Trophoblast cell (in vitro differentiated cells and primary cell): Measurements from ENCODE around the gene MYLK.

Source experiments
- DNase-seq, 2 donors: peaks; one replicate each; pipeline ENCODE4 v3.0.0-alpha.2; 2016
- H2AFZ ChIP-seq: 2 replicates; pipeline ENCODE4 v1.6.1; 2013; ENCODE audit warnings: low read length, moderate library complexity, mild to moderate bottlenecking; ENCODE audit not compliant: insufficient read depth, poor library complexity
- H2AK5ac ChIP-seq: 2 replicates; pipeline ENCODE4 v1.6.1; 2013; ENCODE audit warnings: mild to moderate bottlenecking, low read length
- H2BK120ac ChIP-seq: 2 replicates; pipeline ENCODE4 v1.6.1; 2013; ENCODE audit warnings: low read length, mild to moderate bottlenecking, moderate library complexity; ENCODE audit not compliant: insufficient read depth, poor library complexity
- H2BK12ac ChIP-seq: 2 replicates; pipeline ENCODE4 v1.6.1; 2013; ENCODE audit warnings: mild to moderate bottlenecking, low read length, moderate library complexity
- H2BK5ac ChIP-seq: 2 replicates; pipeline ENCODE4 v1.6.1; 2013; ENCODE audit warnings: low read length, low read depth, moderate library complexity, mild to moderate bottlenecking; ENCODE audit not compliant: poor library complexity
- H3K14ac ChIP-seq: 2 replicates; pipeline ENCODE4 v1.6.1; 2013; ENCODE audit warnings: mild to moderate bottlenecking, low read length
- H3K18ac ChIP-seq: 2 replicates; pipeline ENCODE4 v1.6.1; 2013; ENCODE audit warnings: mild to moderate bottlenecking, low read length
- H3K23ac ChIP-seq: 2 replicates; pipeline ENCODE4 v1.6.1; 2013; ENCODE audit warnings: low read length
- H3K27ac ChIP-seq: 2 replicates; pipeline ENCODE4 v1.5.1; 2013; ENCODE audit warnings: low read depth, mild to moderate bottlenecking, inconsistent platforms, low read length, moderate library complexity
- H3K27me3 ChIP-seq: 2 replicates; pipeline ENCODE4 v1.6.1; 2013; ENCODE audit warnings: inconsistent platforms, mild to moderate bottlenecking, low read length, moderate library complexity; ENCODE audit not compliant: insufficient read depth
- H3K36me3 ChIP-seq, 2 experiments: 1 replicate in 1 of 2; 2 replicates in 1 of 2; pipeline ENCODE4 v1.6.1; 2013; ENCODE audit warnings: low read length in 2 of 2, mild to moderate bottlenecking in 2 of 2, moderate library complexity in 1 of 2; ENCODE audit not compliant: insufficient read depth in 2 of 2, control insufficient read depth in 1 of 2
- H3K4ac ChIP-seq: 2 replicates; pipeline ENCODE4 v1.6.1; 2013; ENCODE audit warnings: low read depth, mild to moderate bottlenecking, low read length, moderate library complexity
- H3K4me1 ChIP-seq, 2 experiments: 1 replicate in 1 of 2; 2 replicates in 1 of 2; pipeline ENCODE4 v1.6.1; 2013; ENCODE audit warnings: low read length in 2 of 2, mild to moderate bottlenecking in 2 of 2, moderate library complexity in 1 of 2; ENCODE audit not compliant: insufficient read depth in 2 of 2, control insufficient read depth in 1 of 2
- H3K4me2 ChIP-seq: 2 replicates; pipeline ENCODE4 v1.6.1; 2013; ENCODE audit warnings: inconsistent platforms, mild to moderate bottlenecking, low read length, moderate library complexity
- H3K4me3 ChIP-seq: 2 replicates; pipeline ENCODE4 v1.5.1; 2013; ENCODE audit warnings: mild to moderate bottlenecking, low read depth, low read length, inconsistent platforms
- H3K79me1 ChIP-seq: one replicate; pipeline ENCODE4 v1.6.1; 2013; ENCODE audit warnings: low read length
- H3K79me2 ChIP-seq: 2 replicates; pipeline ENCODE4 v1.6.1; 2013; ENCODE audit warnings: low read length, mild to moderate bottlenecking; ENCODE audit not compliant: control insufficient read depth, insufficient read depth, poor library complexity
- H3K9ac ChIP-seq: 2 replicates; pipeline ENCODE4 v1.6.1; 2013; ENCODE audit warnings: mild to moderate bottlenecking, low read length
- H3K9me3 ChIP-seq: 2 replicates; pipeline ENCODE4 v1.6.1; 2013; ENCODE audit warnings: low read depth, mild to moderate bottlenecking, control low read depth, inconsistent platforms, low read length; ENCODE audit not compliant: insufficient read depth
- H4K12ac ChIP-seq: 2 replicates; pipeline ENCODE4 v1.6.1; 2013; ENCODE audit warnings: low read depth, mild to moderate bottlenecking, low read length, moderate library complexity
- H4K8ac ChIP-seq: 2 replicates; pipeline ENCODE4 v1.6.1; 2013; ENCODE audit warnings: low read depth, mild to moderate bottlenecking, low read length, moderate library complexity
- H4K91ac ChIP-seq: one replicate; pipeline ENCODE4 v1.6.1; 2013; ENCODE audit warnings: low read depth, mild to moderate bottlenecking, low read length, moderate library complexity
- WGBS: extraction: QIAGEN DNeasy Blood & Tissue Kit; methylation state at CpG from one replicate; pipeline ENCODE4 v1.1.7; 2013; ENCODE audit warnings: missing lambda C conversion rate; ENCODE audit not compliant: insufficient read length, insufficient coverage; ENCODE audit errors: extremely low coverage; 5-methylcytosine and 5-hydroxymethylcytosine counted together

The MYLK gene

DNA sequence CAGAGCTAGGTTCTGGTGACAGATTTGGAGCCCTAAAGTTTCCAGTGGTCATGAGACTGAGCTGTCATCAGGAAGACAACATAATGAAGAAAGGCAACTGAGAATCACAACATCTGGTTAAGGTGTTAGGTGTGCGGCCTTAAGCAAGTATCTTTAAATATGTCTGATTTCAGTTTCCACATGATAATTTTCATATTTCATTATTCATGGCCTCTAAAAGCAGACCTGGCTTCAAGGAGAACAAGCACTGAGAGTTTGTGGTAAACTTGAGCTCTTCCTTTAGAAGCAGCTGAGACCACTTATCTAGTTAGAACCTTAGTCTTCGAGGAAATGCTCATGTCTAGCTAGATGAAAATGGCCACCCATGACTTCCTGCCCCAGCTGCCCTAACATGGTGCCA lies 25.7 kb upstream of the MYLK start:
- H2BK5ac ChIP-seq: no peak overlapping the region
- H3K18ac ChIP-seq: no peak overlapping the region
- no peak overlapping the region for H4K12ac ChIP-seq
- DNase-seq: no peak
- no peak overlapping the region for H3K4me3 ChIP-seq
- H3K27ac ChIP-seq: no peak overlapping the region
- no peak overlapping the region for H4K8ac ChIP-seq
- no peak overlapping the region for H4K91ac ChIP-seq
- H2BK12ac ChIP-seq: no peak overlapping the region
- H2AK5ac ChIP-seq: no peak overlapping the region
- no peaks in the 10 kb centered on the region for H3K27me3 ChIP-seq
- H3K14ac ChIP-seq: no peak overlapping the region
- H3K79me2 ChIP-seq: no peaks in the 10 kb centered on the region
- no peak overlapping the region for H3K9ac ChIP-seq
- peaks cover 0 to 2% of the 10 kb centered on the region in 2 experiments for H3K36me3 ChIP-seq
- WGBS: no CpG with 5 or more reads among the region's 2 CpGs
- H2BK120ac ChIP-seq: no peak overlapping the region
- no peaks in the 10 kb centered on the region for H3K79me1 ChIP-seq
- H3K9me3 ChIP-seq: no peaks in the 10 kb centered on the region
- no peak overlapping the region for H3K4ac ChIP-seq
- no peak overlapping the region for H3K4me2 ChIP-seq
- no peaks in the 10 kb centered on the region for H3K4me1 ChIP-seq
- no peak overlapping the region for H3K23ac ChIP-seq
- H2AFZ ChIP-seq: no peak overlapping the region

DNA sequence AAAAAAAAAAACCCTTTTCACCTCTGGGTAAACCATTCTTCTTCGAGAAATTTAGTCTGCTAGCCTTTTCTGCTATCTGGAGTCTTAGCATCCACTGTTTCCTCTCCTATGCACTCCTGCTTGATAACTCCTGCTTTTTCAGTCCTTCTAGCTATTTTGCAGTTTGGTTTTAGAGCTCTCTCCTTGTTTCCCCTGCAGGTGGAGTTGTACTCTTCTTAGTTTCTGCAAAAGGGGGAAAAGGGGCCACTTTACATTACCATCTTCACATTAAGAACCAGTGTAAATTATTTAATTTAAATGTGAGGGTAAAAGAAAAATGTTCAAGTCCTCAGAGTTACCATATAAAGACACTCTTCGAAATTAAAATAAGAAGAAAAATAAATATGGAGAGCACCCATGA lies 23.6 kb upstream of the MYLK start:
- no peak overlapping the region for H4K91ac ChIP-seq
- H4K12ac ChIP-seq: no peak overlapping the region
- H2BK5ac ChIP-seq: no peak overlapping the region
- no peak for DNase-seq
- no peak overlapping the region for H3K18ac ChIP-seq
- H3K4me2 ChIP-seq: no peak overlapping the region
- H3K4me3 ChIP-seq: no peak overlapping the region
- H3K27me3 ChIP-seq: no peaks in the 10 kb centered on the region
- WGBS: no CpG with 5 or more reads among the region's 2 CpGs
- no peak overlapping the region for H2BK120ac ChIP-seq
- H3K79me2 ChIP-seq: no peaks in the 10 kb centered on the region
- no peaks in the 10 kb centered on the region for H3K36me3 ChIP-seq
- H3K9ac ChIP-seq: no peak overlapping the region
- H3K79me1 ChIP-seq: no peaks in the 10 kb centered on the region
- no peak overlapping the region for H4K8ac ChIP-seq
- no peak overlapping the region for H3K14ac ChIP-seq
- H3K4me1 ChIP-seq: no peaks in the 10 kb centered on the region
- H2AFZ ChIP-seq: no peak overlapping the region
- H3K9me3 ChIP-seq: no peaks in the 10 kb centered on the region
- no peak overlapping the region for H2AK5ac ChIP-seq
- H3K27ac ChIP-seq: no peak overlapping the region
- no peak overlapping the region for H3K23ac ChIP-seq
- H2BK12ac ChIP-seq: no peak overlapping the region
- H3K4ac ChIP-seq: no peak overlapping the region

DNA sequence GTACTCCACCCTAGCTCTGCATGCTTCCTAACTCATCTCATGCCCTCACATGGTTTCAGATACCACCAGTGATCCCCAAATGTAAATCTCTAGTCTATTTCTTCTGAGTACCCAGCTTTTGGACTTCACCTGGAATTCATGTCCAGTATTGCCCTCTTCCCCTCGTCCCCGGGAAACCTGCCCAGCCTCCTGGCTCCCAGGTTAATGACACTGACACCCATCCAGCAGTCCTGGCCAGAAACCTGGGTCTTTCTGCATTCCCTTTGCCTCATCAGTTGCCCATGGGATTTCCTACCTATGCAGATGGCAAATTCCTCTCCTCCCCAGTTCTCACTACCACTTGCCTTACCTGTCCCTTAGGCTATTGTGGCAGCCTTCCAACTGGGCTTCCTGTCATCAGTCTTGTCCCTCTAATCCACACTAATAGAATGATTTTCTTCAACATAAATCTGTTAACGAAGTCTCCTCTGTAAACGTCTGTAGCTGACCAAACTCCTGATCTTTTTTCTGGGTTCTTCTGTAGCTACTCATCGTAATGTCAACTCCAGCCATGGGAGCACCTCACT lies 15.3 kb upstream of the MYLK start:
- no peak overlapping the region for H3K9ac ChIP-seq
- H3K18ac ChIP-seq: no peak overlapping the region
- H4K8ac ChIP-seq: no peak overlapping the region
- no peak overlapping the region for H2AFZ ChIP-seq
- no peak overlapping the region for H3K4me2 ChIP-seq
- H4K12ac ChIP-seq: no peak overlapping the region
- H3K4me1 ChIP-seq: no peaks in the 10 kb centered on the region
- H3K27me3 ChIP-seq: no peaks in the 10 kb centered on the region
- no peak overlapping the region for H4K91ac ChIP-seq
- no peak overlapping the region for H3K27ac ChIP-seq
- no peaks in the 10 kb centered on the region for H3K79me2 ChIP-seq
- no peak overlapping the region for H3K4me3 ChIP-seq
- no peak overlapping the region for H3K14ac ChIP-seq
- H3K4ac ChIP-seq: no peak overlapping the region
- no peak overlapping the region for H2AK5ac ChIP-seq
- H3K23ac ChIP-seq: no peak overlapping the region
- H2BK5ac ChIP-seq: no peak overlapping the region
- no peaks in the 10 kb centered on the region for H3K36me3 ChIP-seq
- no peaks in the 10 kb centered on the region for H3K9me3 ChIP-seq
- H2BK12ac ChIP-seq: no peak overlapping the region
- no peaks in the 10 kb centered on the region for H3K79me1 ChIP-seq
- no peak overlapping the region for H2BK120ac ChIP-seq
- no peak for DNase-seq
- WGBS: no CpG with 5 or more reads among the region's 5 CpGs

DNA sequence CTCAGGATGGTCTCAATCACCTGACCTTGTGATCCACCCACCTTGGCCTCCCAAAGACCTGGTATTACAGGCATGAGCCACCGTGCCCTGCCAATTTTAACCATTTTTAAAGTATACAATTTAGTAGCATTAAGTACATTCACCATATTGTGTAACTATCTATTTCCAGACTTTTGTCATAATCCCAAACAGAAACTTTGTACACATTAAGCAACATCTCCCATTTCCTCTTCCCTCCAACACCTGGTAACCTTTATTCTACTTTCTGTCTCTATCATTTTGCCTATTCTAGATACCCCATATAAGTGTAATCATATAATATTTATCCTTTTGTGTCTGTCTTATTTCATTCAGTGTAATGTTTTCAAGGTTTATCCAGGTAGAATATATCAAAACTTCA lies 8.9 kb upstream of the MYLK start:
- Histone ChIP-seq H2BK12ac (no peak overlapping the region), H3K4me2 (no peak overlapping the region), H3K9me3 (peaks cover 11% of the 10 kb centered on the region), H2BK120ac (no peak overlapping the region), H3K27me3 (no peaks in the 10 kb centered on the region), H3K18ac (no peak overlapping the region), H4K12ac (no peak overlapping the region), H2AFZ (no peak overlapping the region), H3K23ac (no peak overlapping the region), H3K4ac (no peak overlapping the region), H4K8ac (no peak overlapping the region), H3K14ac (no peak overlapping the region), H2BK5ac (no peak overlapping the region), H3K79me1 (no peaks in the 10 kb centered on the region), H3K79me2 (no peaks in the 10 kb centered on the region), H3K4me3 (no peak overlapping the region), H3K36me3 (peaks cover 0 to 2% of the 10 kb centered on the region in 2 experiments), H2AK5ac (no peak overlapping the region), H3K9ac (no peak overlapping the region), H3K4me1 (no peaks in the 10 kb centered on the region), H4K91ac (no peak overlapping the region), H3K27ac (no peak overlapping the region)
- no CpG with 5 or more reads among the region's 1 CpG for WGBS
- no peak for DNase-seq
